HCT116 (cell line): Measurements from ENCODE around the gene VSTM2L. TPM values are rescaled to one million over a fixed set of nuclear protein-coding genes. Genes with fewer than 3 reads are reported as not detected.

ENCODE experiments used
- ATAC-seq: fragments of 200-7000 bp; cut with Tn5 transposase; 2 replicates; pipeline ENCODE4 v1.9.1; 2020; ENCODE audit warnings: mild to moderate bottlenecking, moderate library complexity
- BruUV-seq: library from RNA; stranded (reverse); fragments of 400-500 nt; replicated peaks from 2 replicates; lab custom pipeline; 2021; lab: Mats Ljungman, UMichigan
- CTCF ChIA-PET: fragments of 300-600 bp; sonication (Branson Sonifier 250); formaldehyde crosslinking; loops from one replicate; lab custom pipeline; 2021; ENCODE audit warnings: antibody characterized with exemption; lab: Charles Lee
- POLR2A ChIA-PET: fragments of 300-600, 350-600 bp; sonication (Branson Sonifier 250); formaldehyde crosslinking; loops from one replicate; lab custom pipeline; 2021; ENCODE audit warnings: antibody characterized with exemption; lab: Charles Lee
- RAD21 ChIA-PET, 2 experiments: fragments of 300-600 bp; sonication (Branson Sonifier 250); formaldehyde crosslinking; loops; one replicate each; lab custom pipeline; 2023; ENCODE audit warnings: low total read pairs in 2 of 2; ENCODE audit not compliant: uncharacterized antibody in 2 of 2, unreplicated experiment in 2 of 2, low non-redundant PET in 1 of 2; lab: Charles Lee
- DNase-seq: peaks from one replicate; pipeline ENCODE4 v3.0.0-alpha.2; 2010; ENCODE audit warnings: low read depth, low spot score
- H2AFZ ChIP-seq: fragments of 200-600 bp; shearing (Covaris generic), sonication (generic); 2 replicates; pipeline ENCODE4 v1.6.1; 2017; ENCODE audit warnings: low read depth, mixed run types, mixed read lengths, antibody characterized with exemption, low read length; ENCODE audit not compliant: poor library complexity, severe bottlenecking
- H3K27ac ChIP-seq: 2 replicates; pipeline ENCODE4 v1.5.1; 2012; ENCODE audit warnings: low read depth, low read length
- H3K27me3 ChIP-seq: fragments of 200-600 bp; sonication (generic); 2 replicates; pipeline ENCODE4 v1.6.1; 2016; ENCODE audit warnings: mixed run types, low read length, mixed read lengths; ENCODE audit not compliant: insufficient read depth
- H3K36me3 ChIP-seq, 2 experiments: fragments of 200-500 bp in 1 of 2; fragments of 200-600 bp in 1 of 2; sonication (Bioruptor generic) in 1 of 2; sonication (generic) in 1 of 2; 2 replicates each; pipeline versions ENCODE4 v1.5.1 to v1.6.1; 2014 to 2016; ENCODE audit warnings: low read length in 2 of 2, inconsistent platforms in 1 of 2, mixed read lengths in 1 of 2, mixed run types in 1 of 2; ENCODE audit not compliant: insufficient read depth in 2 of 2, control insufficient read depth in 1 of 2
- H3K4me1 ChIP-seq, 2 experiments: fragments of 200-600 bp in 1 of 2; sonication (generic) in 1 of 2; 2 replicates each; pipeline versions ENCODE4 v1.5.1 to v1.6.1; 2012 to 2017; ENCODE audit warnings: low read length in 2 of 2, inconsistent platforms in 1 of 2, mild to moderate bottlenecking in 1 of 2, mixed read lengths in 1 of 2, mixed run types in 1 of 2, moderate library complexity in 1 of 2; ENCODE audit not compliant: insufficient read depth in 2 of 2, control insufficient read depth in 1 of 2
- H3K4me2 ChIP-seq: fragments of 200-600 bp; sonication (generic); 2 replicates; pipeline ENCODE4 v1.6.1; 2017; ENCODE audit warnings: mixed run types, low read length, mixed read lengths
- H3K4me3 ChIP-seq, 2 experiments: fragments of 200-600 bp in 1 of 2; sonication (generic) in 1 of 2; replicated peaks in 1 of 2; 2 replicates each; pipeline ENCODE4 v1.5.1; 2011 to 2016; ENCODE audit warnings: low read length in 2 of 2, control low read depth in 1 of 2, low read depth in 1 of 2, mild to moderate bottlenecking in 1 of 2, mixed read lengths in 1 of 2, mixed run types in 1 of 2
- H3K79me2 ChIP-seq: fragments of 200-600 bp; sonication (generic); 2 replicates; pipeline ENCODE4 v1.6.1; 2017; ENCODE audit warnings: mild to moderate bottlenecking, mixed run types, low read length, moderate library complexity, mixed read lengths; ENCODE audit not compliant: insufficient read depth
- H3K9ac ChIP-seq: fragments of 200-600 bp; sonication (generic); 2 replicates; pipeline ENCODE4 v1.6.1; 2016; ENCODE audit warnings: low read length, mixed read lengths
- H3K9me2 ChIP-seq: fragments of 200-600 bp; sonication (generic), shearing (Covaris generic); 2 replicates; pipeline ENCODE4 v1.6.1; 2017; ENCODE audit warnings: mixed run types, mild to moderate bottlenecking, moderate library complexity; ENCODE audit not compliant: insufficient read depth
- H3K9me3 ChIP-seq, 2 experiments: fragments of 200-500 bp in 1 of 2; fragments of 200-600 bp in 1 of 2; sonication (Bioruptor generic) in 1 of 2; sonication (generic) in 1 of 2; 2 replicates each; pipeline ENCODE4 v1.6.1; 2014 to 2017; ENCODE audit warnings: low read length in 2 of 2, mixed read lengths in 2 of 2, inconsistent platforms in 1 of 2, low read depth in 1 of 2, mild to moderate bottlenecking in 1 of 2, mixed run types in 1 of 2, moderate library complexity in 1 of 2; ENCODE audit not compliant: control insufficient read depth in 1 of 2, insufficient read depth in 1 of 2
- H4K20me1 ChIP-seq: fragments of 200-600 bp; sonication (generic), shearing (Covaris generic); 2 replicates; pipeline ENCODE4 v1.6.1; 2017; ENCODE audit warnings: mixed run types, mild to moderate bottlenecking, moderate library complexity; ENCODE audit not compliant: insufficient read depth
- ZFX ChIP-seq: fragments of 450-650 bp; IDR thresholded peaks from 2 replicates; pipeline ENCODE4 v1.6.1; 2017
- intact Hi-C: fragments of 100-400 bp; cut with micrococcal nuclease; formaldehyde crosslinking; loops from 2 replicates; pipeline ENCODE4 v1.10.0; 2022
- total RNA-seq: library from RNA; stranded (reverse); gene quantifications from one replicate; pipeline ENCODE4 v1.2.1, GENCODE V29; 2021; ENCODE audit not compliant: unreplicated experiment
- TF ChIP-seq, protein P1 (sequence below): IDR thresholded peaks from 2 replicates; pipeline ENCODE4 v1.6.1; 2012
- TF ChIP-seq, protein P2 (sequence below): IDR thresholded peaks from 2 replicates; pipeline ENCODE4 v1.6.1; 2011; ENCODE audit warnings: mild to moderate bottlenecking, low read length, moderate library complexity; ENCODE audit not compliant: insufficient replicate concordance; ENCODE audit errors: extremely low read depth
- TF ChIP-seq, protein P3 (sequence below), 3 experiments: fragments of 200-600 bp in 1 of 3; sonication (generic) in 1 of 3; IDR thresholded peaks in 2 of 3; conservative IDR thresholded peaks in 1 of 3; 2 replicates each; pipeline ENCODE4 v1.5.1; 2012 to 2017; ENCODE audit warnings: low read depth in 2 of 3, low read length in 2 of 3, antibody characterized with exemption in 1 of 3, borderline replicate concordance in 1 of 3, control low read depth in 1 of 3, mild to moderate bottlenecking in 1 of 3, mixed read lengths in 1 of 3, mixed run types in 1 of 3, moderate library complexity in 1 of 3; ENCODE audit not compliant: insufficient read depth in 1 of 3

Gene VSTM2L
- total RNA-seq, 1 experiment from 2014 or later: 0.69 TPM

DNA sequence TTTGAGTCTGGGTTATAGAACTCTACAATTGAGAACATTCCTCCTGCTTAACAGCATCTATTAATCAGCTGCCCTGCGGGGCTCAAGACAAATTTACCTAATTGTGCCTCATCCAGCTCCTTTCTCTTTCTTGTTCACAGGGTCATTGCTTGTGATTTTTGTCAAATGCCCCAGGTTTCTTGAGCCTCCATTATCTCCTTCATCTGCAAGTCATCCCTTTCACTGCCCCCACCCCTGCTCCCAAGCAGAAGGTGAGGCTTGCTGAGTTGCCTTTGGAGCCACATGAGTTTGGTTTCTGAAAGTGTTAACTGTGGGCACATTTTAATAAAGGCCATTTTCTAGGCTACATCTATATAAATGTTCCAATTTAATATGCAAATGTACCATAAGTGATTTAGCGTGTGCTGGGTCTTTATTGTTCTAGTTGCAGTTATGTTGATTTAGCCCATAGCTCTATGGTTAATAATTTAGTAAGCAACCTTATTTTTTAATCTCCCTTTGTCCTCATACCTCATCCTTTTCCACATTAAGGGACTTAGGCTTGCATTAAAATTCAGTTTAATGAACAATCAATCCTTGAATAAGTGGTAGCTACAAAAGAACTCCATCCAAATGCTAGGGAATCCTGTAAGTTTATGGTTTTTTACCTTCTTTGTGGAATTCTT, 56.1 kb downstream of the VSTM2L start:
- no peak overlapping the region for H2AFZ ChIP-seq
- H3K4me3 ChIP-seq: no peak overlapping the region
- H3K27ac ChIP-seq: no peak overlapping the region
- ChIA-PET POLR2A (no interaction called here), RAD21 (no interaction called here), CTCF (no interaction called here)
- H3K4me1 ChIP-seq: no peaks in the 10 kb centered on the region
- no peaks in the 10 kb centered on the region for H3K36me3 ChIP-seq
- H4K20me1 ChIP-seq: no peaks in the 10 kb centered on the region
- no peaks in the 10 kb centered on the region for H3K79me2 ChIP-seq
- BruUV-seq: no TSS peak
- no peak for ATAC-seq
- no peak for DNase-seq
- TF ChIP-seq ZFX: no peak
- TF ChIP-seq, protein P1, sequence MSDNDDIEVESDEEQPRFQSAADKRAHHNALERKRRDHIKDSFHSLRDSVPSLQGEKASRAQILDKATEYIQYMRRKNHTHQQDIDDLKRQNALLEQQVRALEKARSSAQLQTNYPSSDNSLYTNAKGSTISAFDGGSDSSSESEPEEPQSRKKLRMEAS: no peak
- TF ChIP-seq, protein P2, sequence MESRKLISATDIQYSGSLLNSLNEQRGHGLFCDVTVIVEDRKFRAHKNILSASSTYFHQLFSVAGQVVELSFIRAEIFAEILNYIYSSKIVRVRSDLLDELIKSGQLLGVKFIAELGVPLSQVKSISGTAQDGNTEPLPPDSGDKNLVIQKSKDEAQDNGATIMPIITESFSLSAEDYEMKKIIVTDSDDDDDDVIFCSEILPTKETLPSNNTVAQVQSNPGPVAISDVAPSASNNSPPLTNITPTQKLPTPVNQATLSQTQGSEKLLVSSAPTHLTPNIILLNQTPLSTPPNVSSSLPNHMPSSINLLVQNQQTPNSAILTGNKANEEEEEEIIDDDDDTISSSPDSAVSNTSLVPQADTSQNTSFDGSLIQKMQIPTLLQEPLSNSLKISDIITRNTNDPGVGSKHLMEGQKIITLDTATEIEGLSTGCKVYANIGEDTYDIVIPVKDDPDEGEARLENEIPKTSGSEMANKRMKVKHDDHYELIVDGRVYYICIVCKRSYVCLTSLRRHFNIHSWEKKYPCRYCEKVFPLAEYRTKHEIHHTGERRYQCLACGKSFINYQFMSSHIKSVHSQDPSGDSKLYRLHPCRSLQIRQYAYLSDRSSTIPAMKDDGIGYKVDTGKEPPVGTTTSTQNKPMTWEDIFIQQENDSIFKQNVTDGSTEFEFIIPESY: no peak
- TF ChIP-seq, protein P3, sequence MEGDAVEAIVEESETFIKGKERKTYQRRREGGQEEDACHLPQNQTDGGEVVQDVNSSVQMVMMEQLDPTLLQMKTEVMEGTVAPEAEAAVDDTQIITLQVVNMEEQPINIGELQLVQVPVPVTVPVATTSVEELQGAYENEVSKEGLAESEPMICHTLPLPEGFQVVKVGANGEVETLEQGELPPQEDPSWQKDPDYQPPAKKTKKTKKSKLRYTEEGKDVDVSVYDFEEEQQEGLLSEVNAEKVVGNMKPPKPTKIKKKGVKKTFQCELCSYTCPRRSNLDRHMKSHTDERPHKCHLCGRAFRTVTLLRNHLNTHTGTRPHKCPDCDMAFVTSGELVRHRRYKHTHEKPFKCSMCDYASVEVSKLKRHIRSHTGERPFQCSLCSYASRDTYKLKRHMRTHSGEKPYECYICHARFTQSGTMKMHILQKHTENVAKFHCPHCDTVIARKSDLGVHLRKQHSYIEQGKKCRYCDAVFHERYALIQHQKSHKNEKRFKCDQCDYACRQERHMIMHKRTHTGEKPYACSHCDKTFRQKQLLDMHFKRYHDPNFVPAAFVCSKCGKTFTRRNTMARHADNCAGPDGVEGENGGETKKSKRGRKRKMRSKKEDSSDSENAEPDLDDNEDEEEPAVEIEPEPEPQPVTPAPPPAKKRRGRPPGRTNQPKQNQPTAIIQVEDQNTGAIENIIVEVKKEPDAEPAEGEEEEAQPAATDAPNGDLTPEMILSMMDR (IDR thresholded peaks at IDR 0.05 in 2 of 3, conservative IDR thresholded peaks at IDR 0.05 in 1 of 3; ENCODE audit: borderline replicate concordance in 1 of 3, insufficient read depth in 1 of 3, low read depth in 2 of 3, low read length in 2 of 3): no peak
- intact Hi-C loops: no loop called here
- no peaks in the 10 kb centered on the region for H3K9me3 ChIP-seq
- H3K27me3 ChIP-seq: peaks cover 8% of the 10 kb centered on the region; the same call in 1 of the 2 replicates
- H3K9me2 ChIP-seq: no peaks in the 10 kb centered on the region
- H3K4me2 ChIP-seq: no peak overlapping the region
- H3K9ac ChIP-seq: no peak overlapping the region
